Measurements from ENCODE around the gene RILPL1. TPM values are rescaled to one million over a fixed set of nuclear protein-coding genes. Genes with fewer than 3 reads are reported as not detected.
"Not testable (repeated sequence)": the region's sequence is repeated elsewhere in the genome, so short reads cannot be mapped to it uniquely, and the experiment has no call there.

Gene RILPL1
- total RNA-seq, 1 experiment from 2014 or later, result 12.4 TPM

DNA sequence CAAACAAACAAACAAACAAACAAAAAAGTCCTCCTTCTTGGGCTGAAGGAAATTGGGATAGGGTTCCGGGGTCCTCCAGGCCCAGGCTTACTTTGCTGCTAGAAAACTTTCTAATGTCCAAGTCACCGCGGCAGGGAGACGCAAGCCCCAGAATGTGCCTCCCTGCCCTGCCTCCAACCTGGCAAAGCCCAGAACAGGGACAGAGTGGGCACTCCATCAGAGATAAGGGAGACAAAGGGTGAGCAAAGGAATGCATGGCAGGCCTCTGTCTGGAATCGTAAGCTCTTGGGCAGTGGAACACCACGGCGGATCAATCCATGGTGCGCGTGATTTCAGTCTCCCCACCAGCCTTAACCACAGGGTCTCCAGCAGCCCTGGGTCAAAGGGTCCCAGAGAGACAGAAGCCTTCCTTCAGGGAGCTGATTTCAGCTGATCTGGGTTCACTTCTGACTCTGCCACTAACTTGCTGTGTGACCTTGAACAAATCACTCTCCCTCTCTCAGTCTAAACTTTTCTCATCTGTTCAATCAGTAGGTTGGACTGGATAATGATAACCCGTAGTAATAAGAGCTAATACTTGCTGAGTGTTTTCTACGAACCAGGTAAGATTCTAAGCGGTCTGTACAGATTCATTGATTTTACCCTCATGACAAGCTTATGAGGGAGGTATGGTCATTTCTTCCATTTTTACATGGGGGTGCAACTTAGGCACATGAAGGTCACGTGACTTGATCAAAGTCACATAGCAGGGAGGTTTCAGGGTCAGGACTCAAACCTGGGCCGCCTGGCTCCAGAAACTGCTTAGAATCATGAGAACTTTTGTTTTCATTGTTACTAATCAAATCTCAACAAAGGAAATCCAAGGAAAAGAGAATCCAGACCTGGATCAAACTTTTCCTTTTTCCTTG lies 12.7 kb downstream of the RILPL1 start:
- Histone ChIP-seq H3K36me3 (replicated peaks; ENCODE audit: control insufficient read depth, insufficient read depth, low read length) (peaks cover 22% of the 10 kb centered on the region), H3K27me3 (ENCODE audit: control insufficient read depth, insufficient read depth, low read length) (no peaks in the 10 kb centered on the region), H3K4me3 (ENCODE audit: insufficient read depth, low read depth, low read length) (no peak overlapping the region)
- no peak for DNase-seq

DNA sequence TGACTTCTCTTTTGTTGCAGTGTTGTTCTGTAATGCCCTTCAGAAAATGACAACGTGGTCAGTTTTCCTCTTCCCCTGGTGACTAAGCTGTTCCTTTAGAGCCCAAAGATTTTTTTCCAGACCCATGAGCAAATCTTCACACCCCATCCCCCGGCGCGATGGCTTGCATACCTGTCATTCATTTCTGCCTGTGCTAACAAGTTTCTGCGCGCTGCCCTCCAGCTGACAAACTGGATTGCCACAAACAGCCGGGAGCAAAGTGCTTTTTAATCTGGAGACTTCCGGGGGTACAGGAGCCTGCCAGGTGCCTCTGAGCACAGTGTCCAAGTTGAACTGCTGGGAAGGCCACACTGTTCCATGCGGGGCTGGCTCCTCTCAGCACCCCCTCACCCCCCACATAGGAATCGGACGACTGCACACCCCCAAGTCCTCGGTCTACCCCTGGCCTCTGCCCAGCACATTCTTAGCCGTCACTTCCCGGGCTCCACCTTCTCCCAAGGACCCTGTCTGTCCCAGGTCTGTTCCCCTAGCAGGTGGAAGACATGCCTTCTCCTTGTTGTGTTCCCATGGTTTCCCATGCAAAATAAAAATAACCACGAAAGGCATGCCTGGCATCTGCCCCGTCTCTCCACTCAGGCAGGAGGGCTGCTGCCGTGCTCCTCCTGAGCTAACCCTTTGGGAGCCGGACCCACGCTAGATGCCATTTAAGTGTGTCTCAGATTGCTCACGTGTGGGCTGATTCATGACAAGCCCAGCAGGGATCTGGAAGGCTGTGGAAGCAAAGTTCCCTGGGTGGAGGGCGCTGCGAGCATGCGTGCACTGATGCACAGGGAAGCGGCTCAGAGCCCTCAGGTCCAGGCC lies 14.1 kb downstream of the RILPL1 start:
- Histone ChIP-seq H3K27me3 (ENCODE audit: control insufficient read depth, insufficient read depth, low read length) (no peaks in the 10 kb centered on the region), H3K36me3 (replicated peaks; ENCODE audit: control insufficient read depth, insufficient read depth, low read length) (peaks cover 22% of the 10 kb centered on the region), H3K4me3 (ENCODE audit: insufficient read depth, low read depth, low read length) (no peak overlapping the region)
- DNase-seq, result no peak

DNA sequence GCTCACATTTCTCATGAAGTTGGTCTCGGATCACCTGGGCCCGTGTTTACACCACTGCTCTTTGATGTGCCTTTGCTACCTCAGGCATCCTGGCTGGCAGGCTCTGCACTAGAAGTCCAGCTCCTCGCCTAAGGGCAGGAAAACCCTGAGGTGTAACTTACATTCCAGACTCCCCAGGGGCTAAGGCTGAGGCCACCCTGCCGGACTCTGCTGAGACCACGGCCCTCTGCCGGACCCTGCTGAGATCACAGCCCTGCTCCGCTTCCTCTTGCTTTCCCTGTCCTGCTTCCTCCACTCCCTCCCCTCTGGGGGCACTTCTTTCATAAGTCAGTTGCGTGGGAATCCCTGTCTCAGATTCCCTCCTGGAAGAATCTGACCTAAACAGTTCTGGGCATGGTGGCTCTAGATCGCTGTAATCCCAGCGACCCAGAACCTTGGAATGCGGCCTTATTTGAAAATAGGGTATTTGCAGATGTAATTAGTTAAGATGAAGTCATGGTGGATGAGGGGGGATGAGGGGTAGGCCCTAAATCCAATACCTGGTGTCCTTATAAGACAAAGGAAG lies 17.2 kb downstream of the RILPL1 start:
- H3K4me3 ChIP-seq (ENCODE audit: insufficient read depth, low read depth, low read length), result no peak overlapping the region
- DNase-seq, result no peak
- no peaks in the 10 kb centered on the region for H3K27me3 ChIP-seq (ENCODE audit: control insufficient read depth, insufficient read depth, low read length)
- peaks cover 32% of the 10 kb centered on the region for H3K36me3 ChIP-seq (replicated peaks; ENCODE audit: control insufficient read depth, insufficient read depth, low read length)

DNA sequence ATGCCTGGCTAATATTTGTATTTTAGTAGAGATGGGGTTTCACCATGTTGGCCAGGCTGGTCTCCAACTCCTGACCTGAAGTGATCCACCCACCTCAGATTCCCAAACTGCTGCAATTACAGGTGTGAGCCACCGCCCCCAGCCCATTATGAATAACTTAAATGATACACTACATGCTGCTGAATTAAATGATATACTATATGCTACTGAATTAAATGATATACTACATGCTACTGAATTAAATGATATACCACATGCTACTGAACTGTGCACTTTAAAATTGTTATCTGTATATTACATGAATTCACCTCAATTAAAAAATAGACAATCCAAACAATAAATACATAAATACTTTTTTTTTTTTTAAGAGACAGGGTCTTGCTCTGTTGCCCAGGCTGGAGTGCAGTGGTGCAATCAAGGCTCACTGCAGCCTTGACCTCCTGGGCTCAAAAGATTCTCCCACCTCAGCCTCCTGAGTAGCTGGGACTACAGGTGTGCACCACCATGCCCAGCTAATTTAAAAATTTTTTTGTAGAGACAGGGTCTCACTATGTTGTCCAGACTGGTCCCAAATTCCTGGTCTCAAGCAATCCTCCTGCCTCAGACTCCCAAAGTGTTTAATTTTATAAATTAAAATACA lies 18.8 kb downstream of the RILPL1 start:
- not testable (repeated sequence) for H3K27me3 ChIP-seq (ENCODE audit: control insufficient read depth, insufficient read depth, low read length); DNase-seq; H3K4me3 ChIP-seq (ENCODE audit: insufficient read depth, low read depth, low read length)
- H3K36me3 ChIP-seq (replicated peaks; ENCODE audit: control insufficient read depth, insufficient read depth, low read length), result peaks cover 33% of the 10 kb centered on the region

DNA sequence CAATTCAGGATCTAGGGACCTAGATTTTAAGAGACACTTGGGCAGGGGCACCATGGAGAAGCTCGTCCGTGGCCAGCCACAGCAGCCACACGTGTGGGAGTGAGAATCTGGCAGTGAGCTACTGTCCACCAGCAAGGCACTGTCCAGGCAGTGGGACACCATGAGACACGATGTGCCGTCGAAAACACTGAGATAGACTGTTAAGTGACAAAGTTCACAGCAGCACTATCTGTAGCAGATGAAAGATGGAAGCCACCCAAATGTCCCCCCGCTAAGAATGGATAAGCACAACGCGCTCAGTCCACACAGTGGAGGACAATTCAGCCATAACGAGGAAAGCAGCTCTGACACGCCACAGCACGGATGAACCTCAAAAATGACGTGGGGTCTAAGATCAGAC lies 19.7 kb downstream of the RILPL1 start:
- Histone ChIP-seq H3K36me3 (replicated peaks; ENCODE audit: control insufficient read depth, insufficient read depth, low read length) (peaks cover 33% of the 10 kb centered on the region), H3K4me3 (ENCODE audit: insufficient read depth, low read depth, low read length) (no peak overlapping the region), H3K27me3 (ENCODE audit: control insufficient read depth, insufficient read depth, low read length) (no peaks in the 10 kb centered on the region)
- DNase-seq, result no peak

DNA sequence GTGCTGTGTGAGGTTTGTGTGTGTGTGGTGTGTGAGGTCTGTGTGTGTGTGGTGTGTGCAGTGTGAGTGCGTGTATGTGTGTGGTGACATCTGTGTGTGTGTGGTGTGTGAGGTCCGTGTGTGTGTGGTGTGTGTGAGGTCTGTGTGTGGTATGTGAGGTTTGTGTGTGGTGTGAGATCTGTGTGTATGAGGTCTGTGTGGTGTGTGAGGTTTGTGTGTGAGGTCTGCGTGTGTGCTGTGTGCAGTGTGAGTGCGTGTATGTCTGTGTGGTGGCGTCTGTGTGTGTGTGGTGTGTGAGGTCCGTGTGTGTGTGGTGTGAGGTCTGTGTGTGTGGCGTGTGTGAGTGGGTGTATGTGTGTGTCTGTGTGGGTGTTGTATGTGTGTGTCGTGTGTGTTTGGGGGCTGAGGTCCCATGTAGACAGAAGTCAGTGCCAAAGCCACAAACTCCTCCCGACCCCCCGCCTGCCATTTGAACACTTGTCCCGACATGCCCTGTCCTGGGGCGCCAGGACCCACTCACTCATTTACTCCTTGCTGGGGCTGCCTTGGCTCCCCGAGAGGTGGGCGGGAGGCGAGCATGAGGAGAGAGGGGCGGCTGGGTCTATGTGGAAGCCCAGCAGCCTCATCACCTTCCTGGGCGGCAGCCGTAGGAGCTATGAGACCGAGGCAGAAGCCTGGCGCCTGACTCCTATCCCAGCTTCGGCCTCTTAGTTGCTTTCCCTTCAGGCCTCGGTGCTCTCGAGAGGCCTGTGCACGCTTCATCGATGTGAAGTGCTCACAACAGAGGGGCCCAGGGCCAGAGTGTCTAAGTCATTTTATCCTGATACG lies 20.5 kb downstream of the RILPL1 start:
- Histone ChIP-seq H3K36me3 (replicated peaks; ENCODE audit: control insufficient read depth, insufficient read depth, low read length) (peaks cover 31% of the 10 kb centered on the region), H3K27me3 (ENCODE audit: control insufficient read depth, insufficient read depth, low read length) (no peaks in the 10 kb centered on the region), H3K4me3 (ENCODE audit: insufficient read depth, low read depth, low read length) (no peak overlapping the region)
- peak; percentile 56 for DNase-seq

DNA sequence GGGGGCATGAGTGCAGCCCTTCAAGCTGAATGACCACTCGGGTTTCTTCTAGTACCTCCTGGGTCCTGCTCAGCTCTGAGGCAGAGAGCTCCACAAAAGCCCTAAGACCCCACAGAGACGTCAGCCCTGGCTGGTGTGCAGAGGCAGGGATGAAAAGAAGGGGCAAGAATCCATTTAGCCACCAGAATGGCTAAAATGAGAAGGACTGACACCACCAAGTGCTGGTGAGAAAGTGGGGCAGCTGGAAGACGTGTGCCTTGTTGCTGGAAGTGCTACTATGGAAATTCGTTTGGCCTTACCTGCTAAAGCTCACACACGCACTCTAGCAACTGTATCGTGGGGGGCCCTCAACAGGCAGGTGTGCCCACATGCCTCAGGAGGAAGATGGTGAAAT lies 26.7 kb downstream of the RILPL1 start:
- Histone ChIP-seq H3K36me3 (replicated peaks; ENCODE audit: control insufficient read depth, insufficient read depth, low read length) (peaks cover 10% of the 10 kb centered on the region), H3K27me3 (ENCODE audit: control insufficient read depth, insufficient read depth, low read length) (no peaks in the 10 kb centered on the region), H3K4me3 (ENCODE audit: insufficient read depth, low read depth, low read length) (no peak overlapping the region)
- DNase-seq, result no peak

DNA sequence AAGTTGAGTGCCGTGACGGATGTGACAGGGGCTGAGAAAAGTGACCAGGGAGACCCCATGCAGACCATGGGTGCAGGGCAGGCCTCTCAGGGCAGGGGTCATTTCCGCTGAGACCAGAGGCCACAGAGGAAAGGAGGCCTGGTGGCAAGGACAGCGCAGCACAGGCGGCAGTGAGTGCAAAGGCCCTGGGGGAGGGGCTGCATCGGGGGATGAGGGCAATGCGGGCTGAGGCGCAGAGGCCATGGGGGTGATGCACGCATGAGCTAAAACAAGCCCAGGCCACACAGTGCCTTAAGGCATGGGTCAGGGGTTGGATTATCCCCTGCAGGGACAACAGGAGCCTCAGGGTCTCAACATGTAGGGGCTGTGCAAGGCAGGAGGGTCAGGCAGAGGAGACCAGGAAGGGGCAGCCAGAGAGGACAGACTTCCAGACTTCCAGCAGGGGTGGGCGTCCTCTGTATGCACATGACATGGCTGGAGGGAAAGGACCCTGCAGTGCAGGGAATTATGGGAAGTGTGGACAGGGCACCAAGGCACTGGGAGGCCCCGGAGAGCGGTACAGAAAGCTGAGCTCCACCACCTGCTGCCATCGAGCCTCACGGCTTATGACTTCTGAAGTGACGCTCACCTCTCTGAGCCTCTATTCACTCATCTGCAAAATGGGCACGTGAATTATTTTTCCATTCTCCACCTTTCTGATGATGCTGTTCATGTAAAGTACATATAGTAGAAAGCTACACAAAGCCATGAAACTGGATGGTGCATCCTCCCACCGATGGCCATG lies 27.3 kb downstream of the RILPL1 start:
- Histone ChIP-seq H3K27me3 (ENCODE audit: control insufficient read depth, insufficient read depth, low read length) (no peaks in the 10 kb centered on the region), H3K36me3 (replicated peaks; ENCODE audit: control insufficient read depth, insufficient read depth, low read length) (peaks cover 6% of the 10 kb centered on the region), H3K4me3 (ENCODE audit: insufficient read depth, low read depth, low read length) (no peak overlapping the region)
- DNase-seq, result no peak

DNA sequence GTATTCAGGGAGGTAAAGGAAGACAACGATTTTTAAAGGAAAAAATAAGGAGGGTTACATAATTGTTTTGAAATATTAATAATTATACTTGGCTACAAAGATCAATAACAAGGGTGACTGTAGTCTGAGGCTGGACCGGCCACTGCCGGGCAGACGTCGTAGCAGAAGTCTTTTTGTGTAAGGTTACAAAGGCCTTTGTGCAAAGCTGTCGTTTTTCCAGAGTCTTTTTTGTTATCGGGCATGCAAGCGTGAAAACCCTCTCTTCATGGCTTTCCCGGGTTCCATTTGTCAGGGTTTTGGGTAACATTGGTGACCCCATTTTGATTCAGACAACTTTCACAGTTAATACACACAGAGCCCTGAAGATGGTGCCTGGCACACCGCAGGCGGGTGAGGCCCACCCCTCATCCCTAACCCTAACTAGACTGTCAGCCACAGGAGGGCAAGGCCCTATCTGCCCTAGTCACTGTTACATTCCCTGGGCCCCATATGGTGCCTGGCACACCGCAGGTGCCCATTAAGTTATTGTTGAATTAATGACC lies 31.3 kb downstream of the RILPL1 start:
- no peaks in the 10 kb centered on the region for H3K27me3 ChIP-seq (ENCODE audit: control insufficient read depth, insufficient read depth, low read length)
- no peak overlapping the region for H3K4me3 ChIP-seq (ENCODE audit: insufficient read depth, low read depth, low read length)
- H3K36me3 ChIP-seq (replicated peaks; ENCODE audit: control insufficient read depth, insufficient read depth, low read length), result peaks cover 2% of the 10 kb centered on the region
- DNase-seq, result peak; percentile 17

DNA sequence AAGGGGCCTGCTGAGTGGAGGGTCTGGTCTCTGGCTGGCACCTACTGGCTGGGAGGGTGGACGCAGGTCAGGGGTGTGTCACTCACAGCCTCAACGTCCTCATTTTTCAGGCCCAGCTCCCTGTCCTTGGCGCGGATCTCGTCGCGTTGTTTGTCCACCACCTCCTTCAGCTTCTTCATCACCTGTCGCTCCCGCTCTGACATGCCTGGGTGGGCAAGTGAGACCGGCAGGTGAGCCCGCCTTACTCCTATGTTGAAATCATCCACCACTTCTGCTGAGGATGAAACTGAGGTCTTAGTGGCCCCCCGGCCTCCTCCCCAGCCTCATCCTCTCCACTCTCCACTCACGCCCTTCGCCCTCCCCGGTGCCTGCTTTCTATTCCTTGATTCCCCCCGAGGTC lies 34.2 kb downstream of the RILPL1 start:
- no peak overlapping the region for H3K4me3 ChIP-seq (ENCODE audit: insufficient read depth, low read depth, low read length)
- no peaks in the 10 kb centered on the region for H3K27me3 ChIP-seq (ENCODE audit: control insufficient read depth, insufficient read depth, low read length)
- peaks cover 2% of the 10 kb centered on the region for H3K36me3 ChIP-seq (replicated peaks; ENCODE audit: control insufficient read depth, insufficient read depth, low read length)
- DNase-seq, result no peak

DNA sequence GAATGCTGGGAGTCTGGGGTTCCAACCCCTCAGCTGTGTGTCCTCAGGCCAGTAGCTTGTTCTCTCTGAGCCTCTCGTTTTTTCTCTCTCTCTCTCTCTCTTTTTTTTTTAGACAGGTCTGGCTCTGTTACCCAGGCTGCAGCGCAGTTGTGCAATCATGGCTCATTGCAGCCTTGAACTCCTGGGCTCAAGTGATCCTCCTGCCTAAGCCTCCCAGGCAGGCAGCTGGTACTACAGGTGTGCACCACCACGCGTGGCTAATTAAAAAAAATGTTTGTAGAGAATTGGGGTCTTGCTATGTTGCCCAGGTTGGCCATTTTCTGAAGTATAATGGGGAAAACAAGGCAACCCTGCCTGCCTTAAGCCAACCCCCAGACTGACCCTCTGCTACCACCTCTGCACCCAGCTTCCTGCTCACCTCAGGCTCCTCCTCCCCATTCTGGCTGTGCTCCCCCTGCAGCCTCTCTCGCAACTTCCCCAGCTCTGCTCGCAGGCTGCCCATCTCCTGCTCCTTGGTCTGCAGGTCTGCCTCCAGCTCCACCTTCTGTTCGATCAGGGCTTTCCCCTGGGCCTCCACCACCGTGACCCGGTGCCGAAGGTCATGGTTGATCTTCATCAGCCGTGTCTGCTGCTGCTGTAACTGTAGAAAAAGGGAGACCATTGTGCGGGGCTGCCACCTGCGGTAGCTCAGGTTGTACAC lies 35.2 kb downstream of the RILPL1 start:
- no peaks in the 10 kb centered on the region for H3K27me3 ChIP-seq (ENCODE audit: control insufficient read depth, insufficient read depth, low read length)
- DNase-seq, result no peak
- no peak overlapping the region for H3K4me3 ChIP-seq (ENCODE audit: insufficient read depth, low read depth, low read length)
- H3K36me3 ChIP-seq (replicated peaks; ENCODE audit: control insufficient read depth, insufficient read depth, low read length), result peaks cover 2% of the 10 kb centered on the region

DNA sequence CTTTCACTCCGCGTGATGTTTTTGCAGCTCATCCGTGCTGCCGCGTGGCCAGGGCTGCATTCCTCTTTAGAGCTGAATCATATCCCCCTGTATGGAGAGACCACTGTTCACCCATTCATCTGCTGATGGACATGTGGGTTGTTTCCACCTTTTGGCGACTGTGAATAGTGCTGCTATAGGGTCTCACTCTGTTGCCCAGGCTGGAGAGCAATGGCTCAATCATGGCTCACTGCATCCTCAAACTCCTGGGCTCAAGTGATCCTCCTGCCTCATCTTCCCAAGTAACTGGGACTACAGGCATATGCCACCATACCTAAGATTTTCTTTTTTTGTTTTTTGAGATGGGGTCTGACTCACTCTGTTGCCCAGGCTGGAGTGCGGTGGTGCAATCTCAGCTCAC lies 36.5 kb downstream of the RILPL1 start:
- Histone ChIP-seq H3K27me3 (ENCODE audit: control insufficient read depth, insufficient read depth, low read length) (no peaks in the 10 kb centered on the region), H3K36me3 (replicated peaks; ENCODE audit: control insufficient read depth, insufficient read depth, low read length) (peaks cover 2% of the 10 kb centered on the region), H3K4me3 (ENCODE audit: insufficient read depth, low read depth, low read length) (no peak overlapping the region)
- DNase-seq, result no peak
